Progenitor cell of endocrine pancreas (in vitro differentiated cells): ENCODE data around the gene KAZN. TPM values are rescaled to one million over a fixed set of nuclear protein-coding genes. Genes with fewer than 3 reads are reported as not detected.

ENCODE experiments used
- DNase-seq: peaks from one replicate; pipeline ENCODE4 v3.0.0; 2021; ENCODE audit warnings: low spot score; ENCODE audit not compliant: unreplicated experiment
- H3K27ac Mint-ChIP-seq: 2 replicates; pipeline ENCODE4 v1.8.0; 2021; ENCODE audit warnings: mild to moderate bottlenecking, moderate library complexity, mixed read lengths
- H3K27me3 Mint-ChIP-seq: 2 replicates; pipeline ENCODE4 v1.8.0; 2021; ENCODE audit warnings: mixed read lengths
- H3K36me3 Mint-ChIP-seq: 2 replicates; pipeline ENCODE4 v1.8.0; 2022; ENCODE audit warnings: mixed read lengths; ENCODE audit not compliant: insufficient read depth
- H3K4me1 Mint-ChIP-seq: 2 replicates; pipeline ENCODE4 v1.8.0; 2021; ENCODE audit warnings: low read depth, mixed read lengths
- H3K4me3 Mint-ChIP-seq: 2 replicates; pipeline ENCODE4 v1.8.0; 2021; ENCODE audit warnings: low read depth, mild to moderate bottlenecking, moderate library complexity, mixed read lengths
- H3K9me3 Mint-ChIP-seq: 2 replicates; pipeline ENCODE4 v1.8.0; 2021; ENCODE audit warnings: low read depth, mixed read lengths
- total RNA-seq: library from RNA; stranded (reverse); gene quantifications from 2 replicates; pipeline ENCODE4 v1.2.1, GENCODE V29; 2021
- TF ChIP-seq, protein P1 (sequence below): fragments of 200-600 bp; sonication (generic); IDR thresholded peaks from one replicate; pipeline ENCODE4 v1.5.0; 2021; ENCODE audit warnings: antibody characterized with exemption, mild to moderate bottlenecking; ENCODE audit not compliant: unreplicated experiment

KAZN gene
- total RNA-seq, 1 donor from 2014 or later: 12.9 TPM

DNA sequence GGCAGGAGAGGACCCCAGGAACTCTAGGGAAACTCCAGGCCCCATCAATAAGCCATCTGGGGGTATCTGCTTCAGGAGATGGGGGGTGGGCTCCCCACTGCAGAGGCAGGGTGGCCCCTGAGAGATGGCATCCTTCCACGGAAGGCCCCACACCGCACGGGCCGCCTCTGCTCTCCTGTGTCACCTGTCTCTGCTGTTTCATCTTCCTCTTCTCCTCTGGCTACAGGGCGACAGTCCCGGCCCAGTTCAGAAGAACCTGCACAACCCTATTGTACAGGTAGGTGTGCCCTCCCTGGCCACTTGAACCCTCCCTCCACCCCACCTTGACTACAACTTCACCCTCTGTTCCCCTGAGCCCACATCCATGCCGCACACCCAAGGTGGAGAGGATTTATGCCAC is 464.9 kb downstream of the KAZN start:
- no peak overlapping the region for H3K27ac Mint-ChIP-seq
- no peak overlapping the region for H3K4me3 Mint-ChIP-seq

GRCh38 chr1:15063783-15064182 is 465.3 kb downstream of the KAZN start:
- TF ChIP-seq, protein P1, sequence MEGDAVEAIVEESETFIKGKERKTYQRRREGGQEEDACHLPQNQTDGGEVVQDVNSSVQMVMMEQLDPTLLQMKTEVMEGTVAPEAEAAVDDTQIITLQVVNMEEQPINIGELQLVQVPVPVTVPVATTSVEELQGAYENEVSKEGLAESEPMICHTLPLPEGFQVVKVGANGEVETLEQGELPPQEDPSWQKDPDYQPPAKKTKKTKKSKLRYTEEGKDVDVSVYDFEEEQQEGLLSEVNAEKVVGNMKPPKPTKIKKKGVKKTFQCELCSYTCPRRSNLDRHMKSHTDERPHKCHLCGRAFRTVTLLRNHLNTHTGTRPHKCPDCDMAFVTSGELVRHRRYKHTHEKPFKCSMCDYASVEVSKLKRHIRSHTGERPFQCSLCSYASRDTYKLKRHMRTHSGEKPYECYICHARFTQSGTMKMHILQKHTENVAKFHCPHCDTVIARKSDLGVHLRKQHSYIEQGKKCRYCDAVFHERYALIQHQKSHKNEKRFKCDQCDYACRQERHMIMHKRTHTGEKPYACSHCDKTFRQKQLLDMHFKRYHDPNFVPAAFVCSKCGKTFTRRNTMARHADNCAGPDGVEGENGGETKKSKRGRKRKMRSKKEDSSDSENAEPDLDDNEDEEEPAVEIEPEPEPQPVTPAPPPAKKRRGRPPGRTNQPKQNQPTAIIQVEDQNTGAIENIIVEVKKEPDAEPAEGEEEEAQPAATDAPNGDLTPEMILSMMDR: no peak
- no peak for DNase-seq
- Mint-ChIP-seq H3K9me3 (peaks cover 4% of the 10 kb centered on the region), H3K27ac (no peak overlapping the region), H3K27me3 (no peaks in the 10 kb centered on the region), H3K36me3 (peaks cover 13% of the 10 kb centered on the region), H3K4me1 (no peaks in the 10 kb centered on the region), H3K4me3 (no peak overlapping the region)

More for the DNA sequence above, 464.9 kb downstream of the KAZN start:
- H3K36me3 Mint-ChIP-seq: peaks cover 13% of the 10 kb centered on the region
- no peaks in the 10 kb centered on the region for H3K27me3 Mint-ChIP-seq
- no peaks in the 10 kb centered on the region for H3K4me1 Mint-ChIP-seq
- no peak for DNase-seq
- peaks cover 4% of the 10 kb centered on the region for H3K9me3 Mint-ChIP-seq
- TF ChIP-seq, protein P1: no peak

- H3K36me3 Mint-ChIP-seq: peaks cover 13% of the 10 kb centered on the region
Measured at GRCh38 chr1:15064217-15064929, 465.9 kb downstream of the KAZN start.

GRCh38 chr1:15065291-15065690 is 466.8 kb downstream of the KAZN start:
- peaks cover 4% of the 10 kb centered on the region for H3K9me3 Mint-ChIP-seq
- no peak overlapping the region for H3K27ac Mint-ChIP-seq
- H3K36me3 Mint-ChIP-seq: peaks cover 13% of the 10 kb centered on the region
- no peaks in the 10 kb centered on the region for H3K27me3 Mint-ChIP-seq
- H3K4me1 Mint-ChIP-seq: no peaks in the 10 kb centered on the region
- H3K4me3 Mint-ChIP-seq: no peak overlapping the region
- no peak for DNase-seq
- TF ChIP-seq, protein P1: no peak

More at GRCh38 chr1:15064217-15064929, 465.9 kb downstream of the KAZN start:
- TF ChIP-seq, protein P1: peak; percentile 33
- Mint-ChIP-seq H3K9me3 (peaks cover 4% of the 10 kb centered on the region), H3K27ac (no peak overlapping the region), H3K4me3 (no peak overlapping the region), H3K27me3 (no peaks in the 10 kb centered on the region), H3K4me1 (no peaks in the 10 kb centered on the region)
- no peak for DNase-seq

DNA sequence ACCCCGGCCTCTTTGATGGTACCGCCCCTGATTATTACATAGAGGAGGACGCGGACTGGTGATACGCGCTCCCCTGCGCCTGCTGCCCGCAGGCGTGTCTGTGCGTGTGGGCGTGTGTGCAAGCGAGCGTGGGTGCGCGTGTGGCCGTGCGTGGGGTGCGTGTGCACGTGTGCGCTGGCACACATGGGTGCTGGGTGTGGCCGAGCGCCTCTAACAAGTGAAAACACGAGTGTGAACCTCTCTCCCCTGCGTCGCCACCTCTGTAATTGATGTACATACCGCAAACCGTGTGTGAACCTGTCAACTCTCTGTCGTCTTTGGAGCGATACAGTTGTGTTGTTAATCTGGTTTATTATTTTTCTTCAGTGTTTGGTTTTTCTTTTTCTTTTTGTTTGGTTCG is 467.3 kb downstream of the KAZN start:
- DNase-seq: no peak
- TF ChIP-seq, protein P1: no peak
- Mint-ChIP-seq H3K36me3 (peaks cover 10% of the 10 kb centered on the region), H3K4me3 (no peak overlapping the region), H3K27ac (no peak overlapping the region), H3K4me1 (no peaks in the 10 kb centered on the region), H3K27me3 (no peaks in the 10 kb centered on the region), H3K9me3 (peaks cover 4% of the 10 kb centered on the region)
